HepG2 (cell line): Measurements from ENCODE around the gene RIC3. TPM values are rescaled to one million over a fixed set of nuclear protein-coding genes. Genes with fewer than 3 reads are reported as not detected.

ENCODE experiments used
- ATAC-seq: fragments of 200-7000 bp; cut with Tn5 transposase; 3 replicates; pipeline ENCODE4 v1.9.1; 2020; ENCODE audit warnings: mild to moderate bottlenecking, moderate library complexity
- BruUV-seq: library from RNA; stranded (reverse); fragments of 400-500 nt; replicated peaks from 2 replicates; lab custom pipeline; 2021; lab: Mats Ljungman, UMichigan
- CTCF ChIA-PET: fragments of 300-600 bp; formaldehyde crosslinking; extraction: SDS; loops from one replicate; lab custom pipeline; 2021; ENCODE audit warnings: low total read pairs, inconsistent platforms, low intra/inter-chr PET ratio; lab: Yijun Ruan, JAX
- POLR2A ChIA-PET: fragments of 350-600 bp; sonication (Branson Sonifier 250); formaldehyde crosslinking; loops from one replicate; lab custom pipeline; 2020; ENCODE audit warnings: antibody characterized with exemption, inconsistent platforms; lab: Yijun Ruan, JAX
- DNase-seq: peaks from one replicate; pipeline ENCODE4 v3.0.0-alpha.2; 2015; ENCODE audit warnings: low spot score
- FAIRE-seq: peaks from 3 replicates; lab custom pipeline; 2011; peaks lifted over from hg19 to GRCh38; lab: Jason Lieb, UNC
- H2AFZ ChIP-seq: one replicate; pipeline ENCODE4 v1.6.1; 2011; ENCODE audit warnings: low read length, inconsistent platforms
- H3K27ac ChIP-seq: fragments of 300-600 bp; 3 replicates; pipeline ENCODE4 v1.8.0; 2011; ENCODE audit warnings: mixed run types, mild to moderate bottlenecking, mixed read lengths, low read length, inconsistent platforms; ENCODE audit not compliant: insufficient read depth; ENCODE audit errors: extremely low read length
- H3K27me3 ChIP-seq, 2 experiments: fragments of 200-600 bp in 1 of 2; 2 replicates in 1 of 2; 3 replicates in 1 of 2; pipeline versions ENCODE4 v1.6.0 to v1.8.0; 2011; ENCODE audit warnings: low read length in 2 of 2, mild to moderate bottlenecking in 2 of 2, moderate library complexity in 2 of 2, inconsistent platforms in 1 of 2; ENCODE audit not compliant: insufficient read depth in 2 of 2, control insufficient read depth in 1 of 2
- H3K36me3 ChIP-seq, 2 experiments: fragments of 200-600 bp in 1 of 2; replicated peaks in 1 of 2; 2 replicates in 1 of 2; 3 replicates in 1 of 2; pipeline versions ENCODE4 v1.5.1 to v1.8.0; 2011; ENCODE audit warnings: low read length in 2 of 2, inconsistent platforms in 1 of 2; ENCODE audit not compliant: insufficient read depth in 2 of 2, control insufficient read depth in 1 of 2
- H3K4me1 ChIP-seq: 2 replicates; pipeline ENCODE4 v1.5.1; 2012; ENCODE audit warnings: low read length, inconsistent platforms; ENCODE audit not compliant: insufficient read depth
- H3K4me2 ChIP-seq: 2 replicates; pipeline ENCODE4 v1.6.0; 2011; ENCODE audit warnings: low read depth, low read length, inconsistent platforms
- H3K4me3 ChIP-seq, 3 experiments: fragments of 200-600 bp in 1 of 3; sonication (generic), shearing (Covaris generic) in 1 of 3; replicated peaks in 1 of 3; 2 replicates each; pipeline ENCODE4 v1.5.1; 2011 to 2016; ENCODE audit warnings: low read length in 3 of 3, inconsistent platforms in 2 of 3, low read depth in 2 of 3, mild to moderate bottlenecking in 2 of 3, control low read depth in 1 of 3, mixed read lengths in 1 of 3; ENCODE audit not compliant: insufficient read depth in 1 of 3
- H3K79me2 ChIP-seq: one replicate; pipeline ENCODE4 v1.6.1; 2011; ENCODE audit warnings: low read length, inconsistent platforms; ENCODE audit not compliant: insufficient read depth
- H3K9ac ChIP-seq: 2 replicates; pipeline ENCODE4 v1.6.0; 2011; ENCODE audit warnings: mild to moderate bottlenecking, low read depth, low read length, inconsistent platforms; ENCODE audit not compliant: insufficient read depth
- H3K9me3 ChIP-seq: 2 replicates; pipeline ENCODE4 v1.5.1; 2012; ENCODE audit warnings: mild to moderate bottlenecking, low read length
- H4K20me1 ChIP-seq: 2 replicates; pipeline ENCODE4 v1.6.0; 2011; ENCODE audit warnings: inconsistent platforms, mild to moderate bottlenecking, low read length, moderate library complexity; ENCODE audit not compliant: insufficient read depth
- ATF5 ChIP-seq: sonication (generic); formaldehyde crosslinking; IDR thresholded peaks from 2 replicates; pipeline ENCODE4 v1.4.0; 2020; ENCODE audit warnings: mild to moderate bottlenecking, low read depth, missing genetic modification reagents
- CENPX ChIP-seq: sonication (generic); formaldehyde crosslinking; IDR thresholded peaks from 2 replicates; pipeline ENCODE4 v1.9.0; 2021; ENCODE audit warnings: mild to moderate bottlenecking, missing genetic modification reagents, moderate library complexity
- FIP1L1 ChIP-seq: fragments of 200-400 bp; formaldehyde crosslinking; IDR thresholded peaks from 2 replicates; pipeline ENCODE4 v1.6.1; 2018; ENCODE audit warnings: low read depth, mild to moderate bottlenecking, low read length, moderate library complexity, borderline replicate concordance; ENCODE audit not compliant: insufficient read depth
- FOXK1 ChIP-seq: sonication (generic); formaldehyde crosslinking; IDR thresholded peaks from 2 replicates; pipeline ENCODE4 v1.4.0; 2020; ENCODE audit warnings: low read depth, missing genetic modification reagents, borderline replicate concordance
- GABPA ChIP-seq, 2 experiments: IDR thresholded peaks; 2 replicates each; pipeline ENCODE4 v1.6.1; 2011 to 2016; ENCODE audit warnings: low read depth in 2 of 2, low read length in 1 of 2, missing biosample characterization in 1 of 2, missing genetic modification characterization in 1 of 2
- GTF3A ChIP-seq: sonication (generic); formaldehyde crosslinking; conservative IDR thresholded peaks from 2 replicates; pipeline ENCODE4 v1.4.0; 2020; ENCODE audit warnings: mild to moderate bottlenecking, missing genetic modification reagents
- KLF9 ChIP-seq: IDR thresholded peaks from 2 replicates; pipeline ENCODE4 v1.6.1; 2016; ENCODE audit warnings: low read depth
- MATR3 ChIP-seq: sonication (generic); formaldehyde crosslinking; IDR thresholded peaks from 2 replicates; pipeline ENCODE4 v1.4.0; 2020; ENCODE audit warnings: missing genetic modification reagents
- MTF1 ChIP-seq: sonication (generic); formaldehyde crosslinking; IDR thresholded peaks from 2 replicates; pipeline ENCODE4 v1.5.0; 2020; ENCODE audit warnings: missing genetic modification reagents
- POGK ChIP-seq: sonication (generic); formaldehyde crosslinking; conservative IDR thresholded peaks from 2 replicates; pipeline ENCODE4 v1.8.0; 2022; ENCODE audit warnings: mild to moderate bottlenecking, moderate library complexity, missing genetic modification reagents
- POLR2A ChIP-seq, 2 experiments: IDR thresholded peaks; 2 replicates each; pipeline ENCODE4 v1.6.1; 2011; ENCODE audit warnings: low read depth in 2 of 2, low read length in 2 of 2, mild to moderate bottlenecking in 1 of 2, moderate library complexity in 1 of 2; ENCODE audit not compliant: insufficient read depth in 1 of 2
- RAD51 ChIP-seq: fragments of 450-650 bp; IDR thresholded peaks from 2 replicates; pipeline ENCODE4 v1.6.1; 2016; ENCODE audit warnings: borderline replicate concordance
- RARA ChIP-seq: IDR thresholded peaks from 2 replicates; pipeline ENCODE4 v1.6.1; 2016; ENCODE audit warnings: missing genetic modification reagents, missing compliant biosample characterization
- TIGD3 ChIP-seq: sonication (generic); formaldehyde crosslinking; IDR thresholded peaks from 2 replicates; pipeline ENCODE4 v1.5.1; 2020; ENCODE audit warnings: mild to moderate bottlenecking, missing genetic modification reagents, borderline replicate concordance
- ZFY ChIP-seq: sonication (generic); formaldehyde crosslinking; IDR thresholded peaks from 2 replicates; pipeline ENCODE4 v1.4.0; 2020; ENCODE audit warnings: missing genetic modification reagents
- ZMYM3 ChIP-seq: sonication (generic); formaldehyde crosslinking; IDR thresholded peaks from 2 replicates; pipeline ENCODE4 v1.5.1; 2020; ENCODE audit warnings: mild to moderate bottlenecking, missing genetic modification reagents
- ZNF124 ChIP-seq: sonication (generic); formaldehyde crosslinking; IDR thresholded peaks from 2 replicates; pipeline ENCODE4 v1.4.0; 2020; ENCODE audit warnings: missing genetic modification reagents
- ZNF282 ChIP-seq: fragments of 450-650 bp; IDR thresholded peaks from 2 replicates; pipeline ENCODE4 v1.6.1; 2018; ENCODE audit not compliant: partially characterized antibody
- ZNF549 ChIP-seq: sonication (generic); formaldehyde crosslinking; IDR thresholded peaks from 2 replicates; pipeline ENCODE4 v1.5.0; 2020; ENCODE audit warnings: missing genetic modification reagents
- ZSCAN25 ChIP-seq: sonication (generic); formaldehyde crosslinking; IDR thresholded peaks from 2 replicates; pipeline ENCODE4 v1.8.0; 2022; ENCODE audit warnings: mild to moderate bottlenecking, missing genetic modification reagents
- WGBS: methylation state at CpG from one replicate; pipeline ENCODE4 v1.1.6; 2017; ENCODE audit warnings: low lambda C conversion rate; 5-methylcytosine and 5-hydroxymethylcytosine counted together
- in situ Hi-C: cut with HindIII; loops from 2 replicates; pipeline ENCODE4 v1.10.0; 2017; ENCODE audit warnings: low pct_unique_long_range_greater_than_20kb; ENCODE audit not compliant: extremely low pct_ligation_motif_present
- intact Hi-C: fragments of 100-400 bp; cut with micrococcal nuclease; formaldehyde crosslinking; loops from one replicate; pipeline ENCODE4 v1.10.0; 2022; ENCODE audit not compliant: unreplicated experiment
- polyA plus RNA-seq, 8 experiments: library from polyadenylated mRNA; depleted of rRNA in 3 of 8; stranded (reverse) in 7 of 8; unstranded in 1 of 8; fragments of >200 nt; fragmentation: Illumina TruSeq in 4 of 8; extraction: Trizol in 4 of 8; gene quantifications; 2 replicates each; pipeline versions ENCODE4 v1.2.1 to v1.2.3, GENCODE V29; 2011 to 2016; ENCODE audit warnings: low read depth in 4 of 8, missing spikeins in 1 of 8, mixed read lengths in 1 of 8; ENCODE audit not compliant: insufficient read depth in 1 of 8
- total RNA-seq, 5 experiments: library from RNA; depleted of rRNA; stranded (reverse); fragments of >200 nt; fragmentation: Illumina TruSeq; extraction: Trizol; gene quantifications; 2 replicates each; pipeline ENCODE4 v1.2.3, GENCODE V29; 2016; ENCODE audit warnings: low read depth in 1 of 5

The RIC3 gene
- total and polyA plus RNA-seq, 2 of the 13 experiments (the other 11 are each of a cell fraction or from before 2014, with no cell fraction given): not detected

GRCh38 chr11:8202516-8203413 lies 33.9 kb upstream of the RIC3 start (continued):
- no peak for TF ChIP-seq TIGD3
- TF ChIP-seq GABPA (IDR thresholded peaks at IDR 0.05; ENCODE audit: low read depth, low read length): no peak
- no peak for TF ChIP-seq GABPA (CRISPR knock-in tag; IDR thresholded peaks at IDR 0.05; ENCODE audit: low read depth)
- no peak for TF ChIP-seq CENPX (CRISPR knock-in tag)
- TF ChIP-seq MATR3 (CRISPR knock-in tag): no peak

GRCh38 chr11:8201644-8202365 lies 33.0 kb upstream of the RIC3 start:
- FAIRE-seq (no peak), DNase-seq (no peak), ATAC-seq (no peak)
- ChIA-PET POLR2A (no interaction called here), CTCF (no interaction called here)
- H3K27me3 ChIP-seq: peaks cover 2 to 27% of the 10 kb centered on the region in 2 experiments; a peak in 3 of 5 replicates
- H2AFZ ChIP-seq: no peak overlapping the region
- intact Hi-C loops (no loop called here), in situ Hi-C loops (no loop called here)
- H3K4me3 ChIP-seq: no peak overlapping the region
- H3K79me2 ChIP-seq: no peaks in the 10 kb centered on the region
- H3K9ac ChIP-seq: no peak overlapping the region
- no TSS peak for BruUV-seq
- no peaks in the 10 kb centered on the region for H4K20me1 ChIP-seq
- WGBS: 0% methylated on average over 3 of the region's 4 CpGs
- H3K4me2 ChIP-seq: no peak overlapping the region
- no peaks in the 10 kb centered on the region for H3K36me3 ChIP-seq
- H3K9me3 ChIP-seq: no peaks in the 10 kb centered on the region
- H3K4me1 ChIP-seq: no peaks in the 10 kb centered on the region
- no peak overlapping the region for H3K27ac ChIP-seq
- TF ChIP-seq POLR2A (IDR thresholded peaks at IDR 0.05; ENCODE audit: insufficient read depth in 1 of 2, low read depth in 2 of 2, low read length in 2 of 2): no peak
- no peak for TF ChIP-seq ZFY (CRISPR knock-in tag)
- TF ChIP-seq MTF1 (CRISPR knock-in tag): no peak
- TF ChIP-seq ZNF282: no peak
- TF ChIP-seq FIP1L1: no peak
- TF ChIP-seq RAD51: no peak
- TF ChIP-seq KLF9 (CRISPR knock-in tag): no peak
- TF ChIP-seq ATF5 (CRISPR knock-in tag): no peak
- TF ChIP-seq ZNF124 (CRISPR knock-in tag): no peak
- no peak for TF ChIP-seq RARA (CRISPR knock-in tag)
- TF ChIP-seq POGK (CRISPR knock-in tag): no peak
- TF ChIP-seq GTF3A (CRISPR knock-in tag): no peak
- no peak for TF ChIP-seq ZSCAN25 (CRISPR knock-in tag)
- no peak for TF ChIP-seq ZNF549 (CRISPR knock-in tag)
- no peak for TF ChIP-seq ZMYM3 (CRISPR knock-in tag)
- no peak for TF ChIP-seq FOXK1 (CRISPR knock-in tag)
